GM18870 (cell line): ENCODE data around the gene PKD1.
"Not testable (repeated sequence)": the region's sequence is repeated elsewhere in the genome, so short reads cannot be mapped to it uniquely, and the experiment has no call there.

Source experiments
- ATAC-seq: cut with Tn5 transposase; IDR thresholded peaks from one replicate; pipeline ENCODE4 v1.9.1; 2021; ENCODE audit warnings: moderate library complexity; ENCODE audit not compliant: unreplicated experiment

PKD1 gene

GRCh38 chr16:2152695-2153506, 17.2 kb upstream of the PKD1 start:
- no peak for ATAC-seq

GRCh38 chr16:2151188-2152091, 15.7 kb upstream of the PKD1 start:
- ATAC-seq: no peak

DNA sequence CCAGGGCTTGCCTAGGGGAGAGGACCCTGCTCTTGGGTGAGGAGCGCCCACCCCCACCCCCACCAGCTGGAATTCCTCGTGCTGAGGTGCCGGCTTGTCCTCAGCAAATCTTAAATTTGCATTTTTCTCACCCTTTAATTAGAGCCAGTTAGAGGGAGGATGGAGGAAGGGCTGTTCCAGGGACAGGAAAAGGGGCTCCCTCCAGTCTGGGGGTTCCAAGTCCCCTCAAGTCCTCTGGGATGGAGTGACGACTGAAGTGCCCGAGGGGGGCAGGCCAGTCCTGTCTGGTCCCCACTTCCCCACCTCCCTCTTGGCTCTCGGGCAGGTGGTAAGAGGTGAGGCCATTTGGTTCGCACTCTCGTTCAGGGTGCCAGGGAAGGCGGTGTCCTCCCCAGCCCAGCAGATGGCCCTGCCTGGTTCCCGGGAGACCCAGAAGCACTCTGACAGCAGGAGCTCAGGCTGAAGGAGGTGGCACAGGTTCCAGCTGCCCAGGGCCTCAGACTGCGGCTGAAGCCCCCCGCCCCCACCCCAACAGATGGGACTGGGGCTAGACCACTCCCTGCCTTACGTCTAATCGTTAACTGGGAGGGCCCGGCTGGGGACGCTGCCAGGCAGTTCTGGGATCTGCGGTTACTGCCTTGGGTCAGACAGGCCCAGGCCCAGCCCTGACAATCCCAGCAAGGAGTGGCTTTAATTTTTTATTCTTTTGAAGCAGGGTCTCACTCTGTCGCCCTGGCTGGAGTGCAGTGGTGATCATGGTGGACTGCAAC, 14.9 kb upstream of the PKD1 start:
- no peak for ATAC-seq

DNA sequence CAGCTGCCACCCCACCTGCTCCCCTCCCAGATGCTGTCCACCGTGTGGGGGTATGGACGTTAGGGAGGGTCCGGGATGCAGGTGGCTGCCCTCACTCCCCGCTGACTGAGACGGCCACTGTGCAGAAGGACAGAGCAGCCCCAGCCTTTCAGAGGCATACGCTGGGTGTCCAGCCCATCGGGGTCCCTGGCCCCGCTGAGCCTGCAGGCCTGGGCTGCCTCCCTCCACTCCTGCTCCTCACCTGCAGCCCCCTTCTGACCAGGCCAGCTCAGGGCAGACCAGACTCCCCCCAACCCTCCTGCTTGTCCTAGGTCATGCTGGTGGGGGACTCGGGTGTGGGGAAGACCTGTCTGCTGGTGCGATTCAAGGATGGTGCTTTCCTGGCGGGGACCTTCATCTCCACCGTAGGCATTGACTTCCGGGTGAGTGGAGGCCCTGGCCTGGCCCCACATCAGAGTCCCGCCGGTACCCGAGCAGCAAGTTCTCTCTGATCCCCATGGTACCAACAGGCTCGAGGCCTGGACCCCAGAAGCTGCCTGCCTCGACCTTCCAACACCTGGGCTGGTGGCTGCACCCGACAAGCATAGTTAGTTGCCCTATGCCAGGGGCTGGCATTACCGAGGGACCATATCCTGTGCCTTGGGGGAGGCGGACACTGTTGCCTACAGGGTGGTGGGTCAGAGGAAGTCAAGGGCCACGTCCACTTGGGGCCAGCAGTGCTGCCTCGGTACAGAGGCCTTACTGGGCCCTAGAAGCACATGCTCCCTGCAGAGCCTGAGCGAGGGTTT, 14.1 kb upstream of the PKD1 start:
- no peak for ATAC-seq

DNA sequence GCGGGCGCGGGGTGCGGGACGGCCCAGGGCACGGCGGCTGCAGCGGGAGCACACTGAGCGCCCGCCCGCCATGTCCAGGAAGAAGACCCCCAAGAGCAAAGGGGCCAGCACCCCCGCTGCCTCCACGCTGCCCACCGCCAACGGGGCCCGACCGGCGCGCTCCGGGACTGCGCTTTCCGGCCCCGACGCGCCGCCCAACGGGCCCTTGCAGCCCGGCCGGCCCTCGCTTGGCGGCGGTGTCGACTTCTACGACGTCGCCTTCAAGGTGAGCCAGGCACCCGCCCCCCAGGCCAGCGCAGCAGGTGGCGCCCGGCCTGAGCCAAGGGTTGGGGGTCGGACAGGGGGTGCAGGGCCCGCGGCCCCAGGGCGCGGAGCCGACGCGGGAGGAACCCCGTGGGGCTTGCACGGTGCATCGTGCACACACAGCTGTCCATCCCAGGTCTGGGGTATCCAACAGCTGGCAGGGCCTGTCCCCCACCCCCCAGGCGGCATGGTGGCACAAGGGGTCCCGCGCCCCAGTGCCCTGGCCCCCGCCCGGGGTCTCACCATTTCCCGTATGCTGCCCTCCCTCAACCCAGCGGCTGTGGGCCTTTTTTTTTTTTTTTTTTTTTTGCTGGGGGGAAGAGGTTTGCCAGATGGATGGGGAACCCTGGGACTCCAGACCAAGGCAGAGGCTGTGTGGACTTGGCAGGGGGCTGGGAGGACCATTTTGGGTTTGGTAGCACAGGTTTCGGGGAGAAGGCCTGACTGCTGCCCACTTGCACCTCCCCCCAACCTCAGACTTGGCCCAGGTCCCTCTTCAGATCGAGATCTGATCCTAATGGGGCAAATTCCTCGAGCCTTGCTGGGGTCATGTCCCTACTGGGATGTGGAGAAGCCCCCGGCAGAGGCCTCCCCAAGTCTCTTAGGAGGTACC, 13.3 kb upstream of the PKD1 start:
- ATAC-seq: no peak

- no peak for ATAC-seq
These were observed 12.4 kb upstream of the PKD1 start, which contains the start of gene RAB26 for GRCh38 chr16:2147981-2148671. RAB26 (plus strand) TSS chr16:2148625; CDS start chr16:2148784, 159 bp downstream.

DNA sequence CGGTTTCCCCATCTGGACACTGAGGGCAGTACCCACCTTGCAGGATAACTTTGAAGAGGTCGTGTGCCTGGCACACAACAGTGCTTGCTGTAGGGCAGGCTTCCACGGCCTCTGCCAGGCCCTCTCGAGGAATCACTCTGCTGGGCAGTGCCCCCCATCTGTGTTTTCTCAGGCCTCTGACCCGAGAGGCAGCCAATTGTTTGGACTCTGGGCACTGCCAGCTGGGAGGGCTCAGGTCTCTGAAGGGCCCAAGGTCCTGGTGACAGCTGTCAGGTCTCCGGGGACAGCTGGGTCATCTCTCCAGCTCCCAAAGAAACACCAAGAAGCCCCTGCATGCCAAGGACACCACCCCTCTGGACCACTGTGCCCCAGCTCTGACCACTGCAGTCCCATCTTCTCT, 11.7 kb upstream of the PKD1 start:
- no peak for ATAC-seq

DNA sequence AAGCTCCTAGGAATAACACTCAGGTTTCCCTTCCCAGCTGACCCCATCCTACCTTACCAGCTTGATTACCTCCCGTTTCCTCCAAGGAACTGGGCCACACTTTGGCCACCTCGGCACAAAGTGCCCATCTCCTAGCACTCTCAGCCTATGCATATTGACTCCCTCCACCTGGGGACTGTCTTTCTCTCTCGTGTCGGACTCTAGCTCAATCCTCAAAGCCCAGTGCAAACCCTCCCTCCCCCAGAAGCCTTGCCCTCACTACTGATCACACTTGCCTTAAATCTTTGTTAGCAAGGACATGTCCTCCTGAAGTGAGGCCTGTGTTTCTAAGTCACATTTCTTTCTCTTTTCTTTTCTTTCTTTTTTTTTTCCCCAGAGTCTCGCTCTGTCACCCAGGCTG, 10.1 kb upstream of the PKD1 start:
- no peak for ATAC-seq

GRCh38 chr16:2143878-2144485, 8.3 kb upstream of the PKD1 start:
- no peak for ATAC-seq

- no peak for ATAC-seq
These were observed 7.5 kb upstream of the PKD1 start for GRCh38 chr16:2142942-2143877.

- ATAC-seq: not testable (repeated sequence)
These were observed 627 bp downstream of the PKD1 start for GRCh38 chr16:2135071-2135470.

- ATAC-seq: not testable (repeated sequence)
These were observed 1.9 kb downstream of the PKD1 start for GRCh38 chr16:2133797-2134196.

- ATAC-seq: not testable (repeated sequence)
These were observed 5.7 kb downstream of the PKD1 start for GRCh38 chr16:2129890-2130447.

DNA sequence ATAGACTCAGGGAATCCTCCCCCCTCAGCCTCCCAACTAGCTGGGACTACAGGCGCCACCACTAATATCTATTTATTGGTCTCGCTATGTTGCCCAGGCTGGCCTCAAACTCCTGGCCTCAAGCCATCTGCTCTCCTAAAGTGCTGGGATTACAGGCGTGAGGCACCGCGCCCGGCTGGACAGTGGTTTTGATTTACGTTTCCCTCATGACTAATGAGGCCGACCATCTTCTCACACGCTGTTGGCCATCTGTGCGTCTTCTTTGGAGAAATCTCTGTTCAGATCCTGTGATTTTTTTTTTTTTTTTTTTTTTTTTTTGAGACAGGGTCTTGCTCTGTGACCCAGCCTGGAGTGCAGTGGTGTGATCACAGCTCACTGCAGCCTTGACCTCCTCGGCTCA, 6.4 kb downstream of the PKD1 start:
- ATAC-seq: not testable (repeated sequence)

DNA sequence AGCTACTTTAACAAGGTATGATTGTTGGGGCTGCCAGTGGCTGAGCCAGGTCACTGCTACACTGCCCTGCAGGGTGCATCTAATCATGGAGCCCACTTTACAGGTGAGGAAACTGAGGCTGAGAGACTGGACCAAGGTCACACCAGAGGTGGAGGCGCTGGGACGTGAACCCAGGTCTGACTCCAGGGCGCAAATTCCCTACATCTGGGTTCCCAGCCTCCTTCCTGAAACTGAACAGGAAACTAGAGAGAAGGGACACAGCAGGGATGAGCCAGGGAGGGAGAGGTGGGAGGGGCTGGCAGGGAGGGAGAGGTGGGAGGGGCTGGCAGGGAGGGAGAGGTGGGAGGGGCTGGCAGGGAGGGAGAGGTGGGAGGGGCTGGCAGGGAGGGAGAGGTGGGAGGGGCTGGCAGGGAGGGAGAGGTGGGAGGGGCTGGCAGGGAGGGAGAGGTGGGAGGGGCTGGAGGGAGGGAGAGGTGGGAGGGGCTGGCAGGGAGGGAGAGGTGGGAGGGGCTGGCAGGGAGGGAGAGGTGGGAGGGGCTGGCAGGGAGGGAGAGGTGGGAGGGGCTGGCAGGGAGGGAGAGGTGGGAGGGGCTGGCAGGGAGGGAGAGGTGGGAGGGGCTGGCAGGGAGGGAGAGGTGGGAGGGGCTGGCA, 7.9 kb downstream of the PKD1 start:
- ATAC-seq: not testable (repeated sequence)

DNA sequence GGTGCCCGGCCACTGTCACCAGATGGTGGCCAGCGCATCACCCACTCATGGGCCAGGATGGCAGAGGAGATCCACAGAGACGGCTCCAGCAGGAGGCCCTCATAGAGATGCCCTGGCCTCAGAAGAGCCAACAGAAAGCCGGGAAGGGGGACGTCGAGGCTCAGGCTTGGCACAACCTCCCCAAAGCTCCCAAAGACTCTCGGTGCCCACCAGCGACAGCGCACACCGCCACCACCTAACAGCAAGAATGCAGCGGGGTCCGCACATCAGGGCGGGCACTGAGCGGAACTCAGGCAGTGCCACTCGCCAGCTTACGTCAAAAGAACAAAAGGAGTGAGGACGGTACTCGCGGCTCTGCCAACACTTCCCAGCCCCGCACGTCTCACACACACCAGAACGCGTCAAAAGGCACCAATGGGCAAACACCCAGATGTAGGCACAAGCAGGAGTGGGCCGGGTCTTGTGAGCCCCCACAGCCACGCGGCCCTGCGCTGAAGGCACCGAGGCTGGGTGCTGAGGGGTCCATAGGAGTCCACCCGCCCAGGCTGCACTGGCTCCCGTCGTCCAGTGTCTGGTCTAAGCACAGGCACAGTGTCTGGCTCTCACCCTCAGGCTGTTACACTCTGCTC, 8.7 kb downstream of the PKD1 start:
- ATAC-seq: not testable (repeated sequence)
